NCI-H82 (cell line): Measurements from ENCODE around the gene TXNRD3.

Experiments
- DNase-seq: peaks from one replicate; lab custom pipeline; 2025; lab: John Stamatoyannopoulos, UW

Gene TXNRD3

GRCh38 chr3:126654571-126655383 is at the start of gene TXNRD3:
Gene TXNRD3 (minus strand): TSS chr3:126655124.
- peak; percentile 82 for DNase-seq

DNA sequence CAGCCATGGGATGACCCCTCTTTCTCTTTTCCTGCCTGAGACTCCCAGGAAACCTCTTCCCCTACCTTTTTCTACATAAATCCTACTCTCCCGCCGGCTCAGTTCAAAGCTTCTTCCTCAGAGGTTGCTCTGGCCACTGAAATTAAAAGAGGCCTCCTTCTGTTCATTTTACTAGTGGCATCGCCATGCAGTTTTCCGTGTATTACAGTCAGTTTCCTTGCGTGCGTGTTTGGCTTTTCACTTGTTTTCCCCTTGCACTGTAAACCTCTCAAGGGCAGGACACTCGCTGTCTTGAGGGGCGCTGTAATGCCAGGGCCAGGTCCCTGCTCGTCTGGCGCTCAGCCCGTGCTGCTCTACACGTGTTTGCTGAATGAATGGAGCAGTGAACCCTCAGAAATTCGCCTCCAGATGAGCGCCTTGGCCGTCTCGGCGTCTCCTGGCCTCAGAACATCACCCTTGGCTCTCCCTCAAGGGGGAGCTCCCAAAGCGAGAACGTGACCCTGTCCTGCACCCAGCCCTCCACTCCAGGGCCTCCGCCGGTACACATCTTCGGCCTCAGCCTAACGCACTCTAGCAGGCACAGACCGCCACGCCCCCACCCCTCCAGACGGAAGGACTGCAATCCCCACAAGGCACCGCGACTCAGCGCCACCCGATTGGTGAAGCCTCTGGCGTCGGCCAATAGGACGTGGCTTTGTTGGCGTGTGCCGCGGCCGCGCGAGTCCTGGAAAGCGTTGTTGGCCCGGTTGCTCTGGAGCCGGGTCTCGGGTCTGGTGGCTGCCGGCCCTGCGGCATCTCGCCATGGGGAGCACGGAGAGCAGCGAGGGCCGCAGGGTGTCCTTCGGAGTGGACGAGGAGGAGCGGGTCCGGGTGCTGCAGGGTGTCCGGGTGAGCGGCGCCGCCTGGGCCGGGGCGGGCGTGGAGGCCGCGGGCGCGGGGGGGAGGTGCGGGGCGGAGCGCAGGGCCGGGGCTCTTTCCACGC is 48.9 kb upstream of the TXNRD3 start, which contains the start of gene CHCHD6:
Gene CHCHD6, plus strand, starts transcription at position 729 of the 982 bp plus-strand sequence. Its CDS starts 73 bp downstream, at position 802.
- peak; percentile 99 for DNase-seq

DNA sequence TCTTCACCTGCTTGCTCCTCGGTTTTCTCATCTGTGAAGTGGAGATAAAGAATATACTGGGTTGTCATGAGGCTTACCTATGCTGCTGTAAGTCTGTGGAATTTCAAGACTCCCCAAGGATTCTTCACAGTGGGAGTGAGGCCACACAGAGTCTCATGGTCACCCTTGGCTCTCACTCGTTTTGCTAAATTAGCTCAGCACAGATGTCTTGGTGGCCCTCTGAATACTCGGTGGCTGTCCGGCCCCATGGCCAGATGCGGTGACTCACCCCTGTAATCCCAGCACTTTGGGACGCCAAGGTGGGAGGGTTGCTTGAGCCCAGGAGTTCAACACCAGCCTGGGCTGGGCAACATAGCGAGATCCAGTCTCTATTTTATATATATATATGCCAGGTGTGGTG is 44.1 kb upstream of the TXNRD3 start:
- DNase-seq: no peak

GRCh38 chr3:126696701-126697267 is 41.9 kb upstream of the TXNRD3 start:
- no peak for DNase-seq

- DNase-seq: no peak
Observed at GRCh38 chr3:126693921-126694320, 39.0 kb upstream of the TXNRD3 start.

GRCh38 chr3:126692858-126693257 is 37.9 kb upstream of the TXNRD3 start:
- no peak for DNase-seq

- no peak for DNase-seq
Observed at GRCh38 chr3:126691765-126692164, 36.8 kb upstream of the TXNRD3 start.

GRCh38 chr3:126685493-126685892 is 30.6 kb upstream of the TXNRD3 start:
- DNase-seq: no peak

GRCh38 chr3:126685021-126685420 is 30.1 kb upstream of the TXNRD3 start:
- no peak for DNase-seq

GRCh38 chr3:126684218-126684751 is 29.4 kb upstream of the TXNRD3 start:
- peak; percentile 69 for DNase-seq

DNA sequence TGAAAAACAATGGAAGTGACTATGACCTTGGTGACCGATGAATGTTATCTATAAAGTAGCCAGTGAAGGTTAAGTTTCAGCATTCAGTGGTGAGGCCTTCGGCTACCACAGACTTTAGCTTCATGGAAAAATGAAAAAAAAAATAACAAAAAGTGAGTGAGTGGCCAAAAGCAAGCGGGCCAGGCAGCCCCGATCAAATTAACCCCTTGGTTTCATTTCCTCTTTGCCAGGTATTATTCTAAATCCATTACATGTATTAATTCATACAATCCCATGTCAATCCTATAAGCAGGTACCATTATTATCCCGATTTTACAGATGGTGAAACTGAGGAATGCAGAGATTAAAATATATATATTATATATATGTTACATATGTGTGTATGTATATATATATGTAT is 28.1 kb upstream of the TXNRD3 start:
- DNase-seq: no peak

- no peak for DNase-seq
Observed at GRCh38 chr3:126682009-126682408, 27.1 kb upstream of the TXNRD3 start.

- no peak for DNase-seq
Observed at GRCh38 chr3:126680667-126681055, 25.7 kb upstream of the TXNRD3 start.

DNA sequence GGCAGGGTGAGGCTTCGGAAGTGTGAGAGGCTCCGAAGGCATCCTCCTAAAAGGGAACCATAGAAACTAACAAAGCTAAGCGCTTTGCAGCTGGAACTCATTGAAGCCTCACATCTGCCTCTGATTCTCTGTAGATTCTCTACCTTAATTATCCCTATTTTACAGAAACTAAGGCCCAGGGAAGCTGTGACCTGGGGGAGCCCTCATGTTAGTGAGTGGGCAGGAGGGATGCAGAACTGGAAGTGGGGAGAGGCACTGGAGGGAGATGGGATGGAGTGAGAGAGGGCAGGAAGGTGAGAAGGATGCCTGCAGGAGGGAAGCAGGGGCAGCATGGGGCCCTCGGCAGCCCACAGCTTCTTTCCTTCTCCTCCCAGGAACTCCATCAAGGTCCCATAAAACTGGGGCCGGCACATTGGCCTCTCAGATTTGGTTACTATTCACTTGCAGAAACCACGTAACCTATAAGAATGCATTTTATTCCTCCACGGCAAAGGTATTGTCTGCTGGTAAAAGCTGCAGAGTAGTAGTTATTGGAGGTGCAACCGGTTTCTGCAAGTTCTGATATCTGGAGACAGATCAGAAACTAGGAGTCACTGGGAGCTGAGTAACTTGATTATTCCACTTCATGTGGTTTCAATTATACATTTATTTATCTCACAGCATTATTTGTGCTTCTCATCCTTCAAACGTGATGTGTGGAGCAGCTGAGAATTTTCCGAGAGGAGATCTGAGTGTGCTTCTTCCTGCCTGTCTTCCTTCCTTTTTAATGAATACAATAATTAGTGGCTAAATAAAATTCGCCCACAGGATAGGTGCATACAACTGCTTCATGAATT is 25.1 kb upstream of the TXNRD3 start:
- no peak for DNase-seq

GRCh38 chr3:126679318-126679751 is 24.4 kb upstream of the TXNRD3 start:
- peak; percentile 92 for DNase-seq

- peak; percentile 35 for DNase-seq
Observed at GRCh38 chr3:126678693-126679317, 23.9 kb upstream of the TXNRD3 start.

GRCh38 chr3:126677862-126678503 is 23.1 kb upstream of the TXNRD3 start:
- DNase-seq: no peak

DNA sequence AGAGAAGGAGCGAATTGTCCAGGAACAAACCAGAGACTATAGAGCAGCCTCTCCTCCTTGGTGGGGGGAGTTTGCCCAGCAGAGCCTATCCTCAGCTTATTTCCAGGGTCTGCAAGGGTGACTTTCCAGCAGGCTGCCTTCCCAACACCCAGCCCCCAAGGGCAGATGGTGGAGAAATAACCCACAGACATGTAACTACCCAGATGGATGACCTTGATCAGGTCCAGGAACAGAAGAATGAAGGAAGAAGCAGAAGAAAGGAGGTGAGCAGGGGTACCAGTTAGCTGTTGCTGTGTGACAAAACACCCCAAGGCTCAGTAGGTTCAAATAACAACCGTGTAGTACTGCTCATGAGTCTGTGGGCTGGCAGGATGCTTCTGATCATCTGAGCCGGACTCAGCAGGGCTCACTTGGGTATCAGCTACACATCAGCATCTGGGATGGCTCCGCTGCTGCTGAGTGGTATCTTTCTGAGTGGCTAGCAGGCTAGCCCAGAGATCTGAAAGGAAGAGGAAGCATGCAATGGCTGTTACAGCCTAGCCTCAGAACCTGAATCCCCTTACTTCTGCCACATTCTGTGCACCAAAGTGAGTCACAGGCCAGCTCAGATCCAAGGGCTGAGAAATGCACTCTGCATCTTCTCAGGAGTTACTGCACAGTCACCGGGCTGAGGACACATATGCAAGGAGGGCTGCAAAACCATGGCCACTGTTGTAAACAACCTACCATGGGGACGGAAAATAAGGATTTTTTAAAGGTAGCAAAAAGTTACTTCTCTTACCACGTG is 22.2 kb upstream of the TXNRD3 start:
- DNase-seq: no peak

DNA sequence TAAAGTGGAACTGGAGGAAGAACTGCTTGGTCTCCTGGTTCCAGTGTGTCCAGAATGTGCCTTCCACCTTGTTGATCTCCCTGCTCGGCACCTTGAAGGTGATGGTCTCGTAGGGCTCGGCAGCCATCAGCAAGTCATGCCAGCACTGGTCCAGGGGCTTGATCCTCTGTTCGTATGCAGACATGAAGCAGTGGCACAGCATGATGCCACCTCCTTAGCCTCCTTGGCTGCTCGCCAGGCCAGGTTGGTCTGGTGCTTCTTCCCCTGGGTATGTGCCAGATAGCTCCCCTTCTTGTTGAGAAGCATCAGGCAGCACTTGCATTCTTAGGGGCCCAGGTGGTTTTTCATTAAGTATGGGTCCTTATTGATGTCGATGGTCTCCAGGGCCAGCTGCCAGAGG is 17.8 kb upstream of the TXNRD3 start:
- DNase-seq: no peak
